Naive thymus-derived CD4-positive, alpha-beta T cell (primary cell): ENCODE results near the gene FGFR3. TPM values are rescaled to one million over a fixed set of nuclear protein-coding genes. Genes with fewer than 3 reads are reported as not detected.
A peak's percentile ranks its signal among the peaks of the same experiment; 100 is the strongest.

Source experiments
- ATAC-seq: fragments of 150-1000 bp; cut with Tn5 transposase; 2 replicates; pipeline ENCODE4 v1.10.0; 2021; ENCODE audit warnings: mild to moderate bottlenecking, moderate library complexity
- CTCF ChIA-PET: fragments of 350-600 bp; sonication (Branson Sonifier 250); formaldehyde crosslinking; loops from one replicate; lab custom pipeline; 2021; ENCODE audit warnings: antibody characterized with exemption; lab: Charles Lee
- POLR2A ChIA-PET: fragments of 350-600 bp; sonication (Branson Sonifier 250); formaldehyde crosslinking; loops from one replicate; lab custom pipeline; 2021; ENCODE audit warnings: antibody characterized with exemption, inconsistent platforms; lab: Charles Lee
- DNase-seq, 9 donors: peaks; one replicate each; pipeline versions ENCODE4 v3.0.0 to v3.0.0-alpha.2; 2020 to 2022; ENCODE audit warnings: mixed read lengths in 1 of 9
- H3K27ac ChIP-seq: one replicate; pipeline ENCODE4 v1.7.0; 2013; ENCODE audit warnings: mild to moderate bottlenecking, low read depth, low read length, moderate library complexity
- H3K27me3 ChIP-seq, 2 donors: one replicate each; pipeline ENCODE4 v1.7.0; 2013; ENCODE audit warnings: low read length in 2 of 2, mild to moderate bottlenecking in 2 of 2, moderate library complexity in 2 of 2; ENCODE audit not compliant: control insufficient read depth in 2 of 2, insufficient read depth in 2 of 2
- H3K36me3 ChIP-seq, 3 experiments: 1 replicate in 2 of 3; 2 replicates in 1 of 3; pipeline ENCODE4 v1.7.0; 2013; ENCODE audit warnings: low read length in 3 of 3, mild to moderate bottlenecking in 3 of 3, moderate library complexity in 1 of 3; ENCODE audit not compliant: insufficient read depth in 3 of 3, control insufficient read depth in 2 of 3
- H3K4me1 ChIP-seq, 2 donors: one replicate each; pipeline ENCODE4 v1.7.0; 2013; ENCODE audit warnings: low read length in 2 of 2, mild to moderate bottlenecking in 2 of 2, moderate library complexity in 1 of 2; ENCODE audit not compliant: control insufficient read depth in 2 of 2, insufficient read depth in 2 of 2
- H3K4me3 ChIP-seq: 2 replicates; pipeline ENCODE4 v1.7.0; 2013; ENCODE audit warnings: mild to moderate bottlenecking, low read length
- H3K9me3 ChIP-seq, 3 experiments: 1 replicate in 2 of 3; 2 replicates in 1 of 3; pipeline ENCODE4 v1.7.0; 2013; ENCODE audit warnings: low read length in 3 of 3; ENCODE audit not compliant: control insufficient read depth in 2 of 3
- H3K27ac Mint-ChIP-seq, 9 donors: one replicate each; pipeline ENCODE4 v1.8.0; 2020 to 2022; ENCODE audit warnings: mixed read lengths in 9 of 9, mild to moderate bottlenecking in 8 of 9, moderate library complexity in 5 of 9, inconsistent platforms in 2 of 9
- H3K27me3 Mint-ChIP-seq, 5 donors: one replicate each; pipeline ENCODE4 v1.8.0; 2021 to 2022; ENCODE audit warnings: mixed read lengths in 5 of 5, mild to moderate bottlenecking in 1 of 5
- H3K36me3 Mint-ChIP-seq, 5 donors: one replicate each; pipeline ENCODE4 v1.8.0; 2020 to 2022; ENCODE audit warnings: mixed read lengths in 5 of 5, mild to moderate bottlenecking in 3 of 5, inconsistent platforms in 1 of 5
- H3K4me1 Mint-ChIP-seq, 7 donors: one replicate each; pipeline ENCODE4 v1.8.0; 2020 to 2022; ENCODE audit warnings: mixed read lengths in 7 of 7, mild to moderate bottlenecking in 3 of 7, inconsistent platforms in 1 of 7
- H3K4me3 Mint-ChIP-seq, 10 donors: one replicate each; pipeline ENCODE4 v1.8.0; 2020 to 2022; ENCODE audit warnings: mild to moderate bottlenecking in 10 of 10, mixed read lengths in 10 of 10, moderate library complexity in 6 of 10, inconsistent platforms in 2 of 10
- H3K9me3 Mint-ChIP-seq, 11 donors: one replicate each; pipeline ENCODE4 v1.8.0; 2020 to 2022; ENCODE audit warnings: mixed read lengths in 11 of 11, mild to moderate bottlenecking in 4 of 11, inconsistent platforms in 1 of 11, moderate library complexity in 1 of 11
- intact Hi-C, 2 donors: fragments of 100-400 bp; cut with micrococcal nuclease; formaldehyde crosslinking; loops; one replicate each; pipeline ENCODE4 v1.15.1; 2023
- polyA plus RNA-seq, 2 donors: library from polyadenylated mRNA; unstranded; fragments of 300-500 nt; fragmentation: Illumina TruSeq; gene quantifications; one replicate each; pipeline ENCODE4 v1.2.3, GENCODE V29; 2021
- total RNA-seq, 6 experiments: library from RNA in 5 of 6; stranded (reverse) in 5 of 6; gene quantifications; 1 replicate in 5 of 6; 2 replicates in 1 of 6; pipeline ENCODE4 v1.2.3 and lab custom pipeline; 2021 to 2026

FGFR3 gene
- total and polyA plus RNA-seq, 7 experiments from 2014 or later = 1.0 TPM; not detected in 6

DNA sequence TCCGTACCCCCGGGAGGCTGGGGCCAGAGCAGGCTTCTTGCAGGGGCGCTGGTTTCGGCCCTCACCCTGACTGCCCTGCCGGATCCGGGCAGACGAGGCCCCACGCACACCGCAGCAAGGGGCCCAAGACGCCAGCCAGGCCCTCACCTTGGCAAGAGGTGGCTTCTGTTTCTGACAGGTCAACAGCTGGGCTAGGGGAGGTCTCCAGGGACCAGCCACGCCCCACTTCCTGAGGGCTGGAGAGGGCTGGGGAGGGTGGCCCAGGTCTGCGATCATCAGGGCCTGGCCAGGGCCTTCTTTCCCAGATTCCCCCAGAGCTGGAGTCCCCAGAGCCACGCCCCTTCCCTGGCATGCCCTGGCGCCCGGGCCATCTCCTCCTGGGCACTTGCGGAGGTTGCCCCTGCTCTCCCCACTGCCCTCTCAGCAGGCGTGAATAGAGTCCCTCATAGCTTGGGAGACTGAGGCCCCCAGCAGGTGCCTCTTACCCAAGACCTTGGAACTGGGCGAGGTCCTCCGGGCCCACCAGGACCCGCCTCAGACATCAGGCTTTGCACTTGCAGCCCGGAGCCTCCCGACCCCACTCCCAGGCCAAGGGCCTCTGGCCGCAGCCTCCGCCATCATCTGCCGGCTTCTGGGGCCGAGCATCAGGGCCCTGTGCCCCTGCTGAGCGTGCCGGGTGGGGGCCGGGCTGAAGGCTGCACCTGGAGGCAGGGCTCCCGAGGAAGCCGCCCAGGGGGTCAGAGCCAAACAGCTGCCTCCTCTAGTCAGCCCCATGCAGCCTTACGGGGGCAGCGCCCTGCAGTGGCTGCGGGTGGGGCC, 6.3 kb upstream of the FGFR3 start:
- Mint-ChIP-seq H3K4me1 (no peaks in the 10 kb centered on the region), H3K27ac (no peak overlapping the region), H3K4me3 (no peak overlapping the region), H3K27me3 (peaks cover 0 to 12% (median 4%) of the 10 kb centered on the region in 5 donors), H3K36me3 (no peaks in the 10 kb centered on the region), H3K9me3 (no peaks in the 10 kb centered on the region)
- Histone ChIP-seq H3K9me3 (no peaks in the 10 kb centered on the region), H3K4me1 (no peaks in the 10 kb centered on the region), H3K27ac (no peak overlapping the region), H3K36me3 (no peaks in the 10 kb centered on the region), H3K4me3 (no peak overlapping the region), H3K27me3 (no peaks in the 10 kb centered on the region)
- no peak for ATAC-seq
- intact Hi-C loops = no loop called here
- POLR2A ChIA-PET = no interaction called here
- DNase-seq = no peak
- CTCF ChIA-PET = no interaction called here

DNA sequence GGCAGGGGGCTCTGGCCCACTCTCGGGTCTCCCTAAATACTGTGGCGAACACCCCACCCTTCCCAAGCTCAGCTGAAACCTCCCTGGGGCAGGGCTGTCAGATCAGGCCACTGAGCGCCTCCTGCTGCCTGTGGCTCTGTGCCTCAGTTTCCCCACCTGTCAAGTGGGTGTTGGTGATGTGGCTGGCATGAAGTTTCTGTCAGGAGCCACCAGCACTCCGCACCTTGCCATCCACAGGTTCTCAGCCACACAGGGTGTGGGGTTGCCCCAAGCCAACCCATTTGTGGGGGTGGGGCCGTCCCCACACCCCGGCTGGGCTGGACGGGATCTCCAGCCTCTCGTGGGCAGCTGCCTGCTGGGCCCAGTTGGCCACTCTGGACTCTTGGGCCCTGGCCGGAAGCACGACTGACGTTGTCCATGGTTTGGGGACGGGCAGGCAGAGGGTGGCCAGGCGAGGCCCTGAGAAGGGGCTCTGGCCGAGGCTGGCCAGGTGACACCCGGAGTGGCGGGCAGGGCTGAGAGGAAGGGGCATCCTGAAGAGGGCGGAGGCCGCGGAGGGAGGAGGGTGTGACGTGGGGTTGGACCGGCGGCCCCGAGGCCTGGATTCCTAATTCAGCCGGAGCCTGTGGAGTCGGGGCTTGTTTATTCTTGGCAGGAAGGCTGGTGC, 5.5 kb upstream of the FGFR3 start:
- ATAC-seq = no peak

DNA sequence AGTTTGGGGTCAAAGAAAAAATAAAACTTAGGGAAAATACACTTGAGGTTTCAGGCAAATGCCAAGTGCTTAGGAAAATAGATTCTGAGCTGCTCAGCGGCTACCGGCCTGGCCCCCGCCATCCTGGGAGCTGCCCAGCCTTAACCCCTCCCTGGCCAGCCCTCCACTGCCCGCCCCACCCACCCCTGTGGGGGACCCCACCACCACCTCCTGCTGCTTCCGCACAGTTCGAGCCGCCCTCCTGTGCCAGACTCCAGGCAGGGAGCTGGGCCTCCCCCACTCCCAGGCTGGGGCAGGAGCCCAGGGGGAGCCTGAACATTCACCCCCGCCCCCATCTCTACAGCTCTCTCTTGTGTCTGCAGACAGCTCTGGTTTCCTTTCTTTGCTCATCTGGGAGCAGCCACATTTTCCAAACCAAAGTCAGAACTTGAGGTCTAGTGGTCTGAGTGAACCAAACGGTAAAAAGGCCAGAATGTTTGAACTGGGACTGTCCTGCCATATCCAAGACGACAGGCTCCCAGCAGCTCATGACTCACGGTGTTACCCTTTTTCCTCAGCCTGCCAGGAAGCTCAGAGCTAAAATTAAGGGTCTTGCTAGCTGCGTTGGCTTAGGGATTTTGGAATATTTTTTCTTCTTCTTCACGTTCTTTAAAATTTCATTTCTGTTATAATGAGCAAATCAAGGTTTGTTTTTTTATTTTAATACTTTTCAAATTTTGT, 4.7 kb upstream of the FGFR3 start:
- Mint-ChIP-seq H3K4me3 (no peak overlapping the region), H3K36me3 (no peaks in the 10 kb centered on the region), H3K9me3 (no peaks in the 10 kb centered on the region), H3K27me3 (peaks cover 0 to 14% (median 4%) of the 10 kb centered on the region in 5 donors), H3K4me1 (no peaks in the 10 kb centered on the region), H3K27ac (no peak overlapping the region)
- no peaks in the 10 kb centered on the region for H3K4me1 ChIP-seq
- H3K4me3 ChIP-seq = no peak overlapping the region
- ChIA-PET CTCF (no interaction called here), POLR2A (no interaction called here)
- ATAC-seq (no peak), DNase-seq (no peak)
- H3K36me3 ChIP-seq = no peaks in the 10 kb centered on the region
- no peaks in the 10 kb centered on the region for H3K9me3 ChIP-seq
- no peaks in the 10 kb centered on the region for H3K27me3 ChIP-seq
- no peak overlapping the region for H3K27ac ChIP-seq
- intact Hi-C loops = no loop called here

More for the DNA sequence above, 5.5 kb upstream of the FGFR3 start:
- H3K4me1 Mint-ChIP-seq = no peaks in the 10 kb centered on the region
- H3K4me3 Mint-ChIP-seq = no peak overlapping the region
- H3K4me1 ChIP-seq = no peaks in the 10 kb centered on the region
- H3K27me3 Mint-ChIP-seq = peaks cover 0 to 14% (median 4%) of the 10 kb centered on the region in 5 donors
- no peaks in the 10 kb centered on the region for H3K27me3 ChIP-seq
- H3K36me3 ChIP-seq = no peaks in the 10 kb centered on the region
- POLR2A ChIA-PET = no interaction called here
- no peak for DNase-seq
- CTCF ChIA-PET = no interaction called here
- H3K9me3 Mint-ChIP-seq = no peaks in the 10 kb centered on the region
- H3K9me3 ChIP-seq = no peaks in the 10 kb centered on the region
- intact Hi-C loops = no loop called here
- H3K36me3 Mint-ChIP-seq = no peaks in the 10 kb centered on the region
- no peak overlapping the region for H3K27ac Mint-ChIP-seq
- H3K4me3 ChIP-seq = no peak overlapping the region
- no peak overlapping the region for H3K27ac ChIP-seq

- ChIA-PET POLR2A (no interaction called here), CTCF (no interaction called here)
- Histone ChIP-seq H3K9me3 (no peaks in the 10 kb centered on the region), H3K27ac (no peak overlapping the region), H3K36me3 (no peaks in the 10 kb centered on the region), H3K4me3 (no peak overlapping the region), H3K4me1 (no peaks in the 10 kb centered on the region), H3K27me3 (no peaks in the 10 kb centered on the region)
- DNase-seq (no peak), ATAC-seq (no peak)
- H3K4me1 Mint-ChIP-seq = peaks cover 0 to 1% (median 0%) of the 10 kb centered on the region in 7 donors
- H3K36me3 Mint-ChIP-seq = no peaks in the 10 kb centered on the region
- no peaks in the 10 kb centered on the region for H3K9me3 Mint-ChIP-seq
- H3K27me3 Mint-ChIP-seq = peaks cover 0 to 14% (median 4%) of the 10 kb centered on the region in 5 donors
- no peak overlapping the region for H3K4me3 Mint-ChIP-seq
- no peak overlapping the region for H3K27ac Mint-ChIP-seq
- intact Hi-C loops = no loop called here
Observed at GRCh38 chr4:1789552-1789951, 3.5 kb upstream of the FGFR3 start.

DNA sequence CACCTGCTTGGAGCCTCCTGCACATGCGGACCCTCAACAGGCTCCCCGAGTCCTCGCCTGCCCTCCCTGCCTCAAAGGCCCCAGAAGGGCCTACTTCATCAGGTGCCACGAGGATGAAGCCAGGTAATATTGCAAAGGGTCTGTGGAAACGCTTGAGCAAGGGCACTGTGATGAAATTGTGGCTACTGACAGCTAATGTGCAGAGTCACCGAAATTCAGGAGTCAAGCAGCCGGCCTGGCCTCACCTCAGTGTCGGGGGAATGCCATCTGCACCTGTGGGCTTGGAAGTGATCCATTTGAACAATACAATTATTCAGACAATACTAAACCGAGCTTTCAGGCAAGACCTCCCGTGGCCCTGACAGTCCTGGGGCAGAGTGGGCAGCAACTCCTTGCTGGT, 3.1 kb upstream of the FGFR3 start:
- no peak overlapping the region for H3K27ac ChIP-seq
- no peaks in the 10 kb centered on the region for H3K9me3 Mint-ChIP-seq
- ChIA-PET CTCF (no interaction called here), POLR2A (no interaction called here)
- no peak overlapping the region for H3K4me3 Mint-ChIP-seq
- H3K27me3 Mint-ChIP-seq = peaks cover 0 to 14% (median 4%) of the 10 kb centered on the region in 5 donors
- DNase-seq (no peak), ATAC-seq (no peak)
- no peaks in the 10 kb centered on the region for H3K36me3 ChIP-seq
- no peak overlapping the region for H3K4me3 ChIP-seq
- H3K9me3 ChIP-seq = no peaks in the 10 kb centered on the region
- H3K4me1 Mint-ChIP-seq = peaks cover 0 to 1% (median 0%) of the 10 kb centered on the region in 7 donors
- H3K27me3 ChIP-seq = no peaks in the 10 kb centered on the region
- H3K4me1 ChIP-seq = no peaks in the 10 kb centered on the region
- H3K36me3 Mint-ChIP-seq = no peaks in the 10 kb centered on the region
- intact Hi-C loops = loop anchor here in 1 of 2 donors (5.0 kb wide), 1 partner anchor 1282 kb away; the partner anchor contains the start of genes HTT and HTT-AS
- no peak overlapping the region for H3K27ac Mint-ChIP-seq

GRCh38 chr4:1792158-1792831, 798 bp upstream of the FGFR3 start:
- Mint-ChIP-seq H3K4me1 (peaks cover 0 to 1% (median 0%) of the 10 kb centered on the region in 7 donors), H3K27ac (peak overlapping the region in 1 of 9 donors; percentile 56), H3K36me3 (no peaks in the 10 kb centered on the region), H3K27me3 (peaks cover 9 to 28% (median 11%) of the 10 kb centered on the region in 5 donors), H3K4me3 (peak overlapping the region in 8 of 10 donors; percentile 34 to 72 (median 46)), H3K9me3 (no peaks in the 10 kb centered on the region)
- no peak for ATAC-seq
- no peaks in the 10 kb centered on the region for H3K36me3 ChIP-seq
- H3K27me3 ChIP-seq = peaks cover 0 to 12% of the 10 kb centered on the region in 2 donors
- intact Hi-C loops = loop anchor here in 1 of 2 donors (2.0 to 5.0 kb wide), 2 partner anchors 25 to 1280 kb away; partner anchors contain the start of genes HTT and HTT-AS
- no peak overlapping the region for H3K27ac ChIP-seq
- H3K4me3 ChIP-seq = no peak overlapping the region
- H3K4me1 ChIP-seq = peaks cover 0 to 5% of the 10 kb centered on the region in 2 donors
- DNase-seq = no peak
- H3K9me3 ChIP-seq = no peaks in the 10 kb centered on the region
- ChIA-PET POLR2A (no interaction called here), CTCF (no interaction called here)
